SHP77 (cell line): Measurements from ENCODE around the gene ARHGEF11.

Experiments
- DNase-seq, 2 experiments: peaks; one replicate each; lab custom pipeline; 2025; lab: John Stamatoyannopoulos, UW

ARHGEF11 gene

GRCh38 chr1:156894711-156895454 is 150.7 kb downstream of the ARHGEF11 start:
- no peak for DNase-seq

- DNase-seq, result no peak
Observed at GRCh38 chr1:156894001-156894400, 151.5 kb downstream of the ARHGEF11 start.

DNA sequence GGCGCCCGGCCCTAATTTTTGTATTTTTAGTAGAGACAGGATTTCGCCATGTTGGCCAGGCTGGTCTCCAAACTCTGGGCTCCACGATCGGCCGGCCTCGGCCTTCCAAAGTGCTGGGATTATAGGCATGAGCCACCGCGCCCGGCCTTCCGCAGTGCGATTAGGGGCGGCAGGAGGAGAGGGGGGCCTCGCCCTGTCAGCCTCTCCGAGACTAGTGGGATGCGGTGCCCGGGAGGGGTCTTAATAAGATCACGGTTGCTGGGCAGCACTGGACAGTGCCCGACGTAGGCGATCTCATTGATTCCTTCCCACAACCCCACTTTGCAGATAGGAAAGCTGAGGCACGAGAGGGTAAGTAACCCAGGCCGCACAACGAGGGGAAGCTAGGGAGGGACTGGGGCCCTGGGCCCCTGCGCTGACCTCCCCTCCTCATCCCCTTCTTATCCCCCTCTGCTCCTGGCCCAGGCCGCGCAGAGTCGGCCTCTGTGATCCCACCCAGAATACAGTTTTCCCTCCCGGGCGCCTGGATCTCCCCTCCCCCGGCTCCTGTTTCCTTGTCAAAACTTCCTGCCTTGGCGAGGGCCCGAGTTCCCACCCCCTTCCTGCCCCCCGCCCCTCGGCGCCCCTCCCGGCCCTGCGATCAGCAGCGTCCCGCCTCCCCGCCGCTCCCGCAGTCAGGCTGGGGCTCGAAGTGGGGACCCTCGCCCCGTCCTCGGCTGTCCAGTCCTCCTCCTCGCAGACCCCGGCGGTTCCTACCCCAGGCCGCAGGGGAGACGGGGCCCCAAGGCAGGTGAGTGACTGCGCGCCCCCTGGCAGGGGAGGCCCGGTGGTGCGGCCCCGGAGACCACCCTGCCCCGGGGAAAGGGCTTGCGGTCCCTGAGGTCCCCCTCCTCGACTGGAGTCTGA is 152.2 kb downstream of the ARHGEF11 start, which contains the start of gene PEAR1:
Gene PEAR1, plus strand, starts transcription at position 671 of the 906 bp plus-strand sequence. CDS start 10,209 bp downstream, outside the sequence.
- DNase-seq, result no peak

GRCh38 chr1:156892190-156893047 is 153.1 kb downstream of the ARHGEF11 start:
- DNase-seq, result peak; percentile 84 to 92

GRCh38 chr1:156889802-156890580 is 155.6 kb downstream of the ARHGEF11 start:
- DNase-seq, result peak; percentile 75 to 90

DNA sequence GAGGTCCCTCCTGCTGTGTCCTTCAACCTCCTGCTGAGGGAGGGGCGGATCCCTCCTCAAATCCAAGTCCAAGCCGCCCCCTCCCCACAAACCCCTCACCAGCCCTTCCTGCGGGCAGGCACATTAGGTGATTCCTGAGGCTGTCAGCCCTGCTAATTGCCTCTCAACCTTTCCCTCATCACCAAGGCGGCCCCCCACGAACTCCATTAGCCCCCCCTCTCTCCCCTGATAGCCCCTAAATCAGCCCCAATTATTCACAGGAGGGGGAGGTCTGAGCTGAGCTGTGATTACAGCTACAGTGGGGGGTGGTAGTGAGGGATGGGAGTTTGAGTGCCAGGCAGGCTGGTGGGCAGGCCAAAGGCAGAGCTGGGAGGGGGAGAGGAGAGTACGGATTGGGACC is 157.8 kb downstream of the ARHGEF11 start:
- DNase-seq, result no peak

GRCh38 chr1:156887317-156887716 is 158.2 kb downstream of the ARHGEF11 start:
- DNase-seq, result no peak

DNA sequence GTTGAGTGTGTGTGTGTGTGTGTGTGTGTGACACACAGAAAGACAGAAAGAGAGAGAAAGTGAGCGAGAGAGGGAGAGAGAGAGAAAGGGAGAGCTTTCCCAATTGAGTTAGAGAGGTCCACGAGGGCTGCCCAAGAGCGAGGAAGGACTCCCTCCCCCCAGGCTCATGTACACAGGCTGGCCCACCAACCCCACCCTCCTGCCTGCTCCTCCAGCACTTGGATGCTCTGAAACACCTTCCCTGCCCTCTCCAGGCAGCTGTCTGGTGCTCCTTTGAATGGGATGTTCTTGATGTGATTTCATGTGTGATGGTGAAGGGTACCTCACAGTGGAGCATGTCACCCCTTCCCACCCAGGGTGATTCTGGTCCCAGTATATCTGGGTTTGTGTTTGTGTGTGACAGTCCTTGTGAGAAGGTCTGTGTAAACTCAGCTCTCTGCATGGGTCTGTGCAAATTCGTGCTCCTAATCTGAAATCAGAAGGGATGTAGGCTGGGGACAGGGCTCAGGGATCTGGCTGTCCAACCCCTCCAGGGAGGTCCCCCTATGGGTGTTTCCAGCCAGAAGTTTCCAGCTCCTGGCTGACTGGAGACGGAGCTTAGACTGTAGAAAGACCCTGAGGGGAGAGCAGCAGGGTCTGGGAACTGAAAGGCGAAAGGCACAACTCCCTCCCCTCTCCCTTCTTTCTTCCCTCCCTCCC is 158.8 kb downstream of the ARHGEF11 start:
- no peak for DNase-seq

GRCh38 chr1:156885880-156886355 is 159.6 kb downstream of the ARHGEF11 start:
- DNase-seq, result no peak

DNA sequence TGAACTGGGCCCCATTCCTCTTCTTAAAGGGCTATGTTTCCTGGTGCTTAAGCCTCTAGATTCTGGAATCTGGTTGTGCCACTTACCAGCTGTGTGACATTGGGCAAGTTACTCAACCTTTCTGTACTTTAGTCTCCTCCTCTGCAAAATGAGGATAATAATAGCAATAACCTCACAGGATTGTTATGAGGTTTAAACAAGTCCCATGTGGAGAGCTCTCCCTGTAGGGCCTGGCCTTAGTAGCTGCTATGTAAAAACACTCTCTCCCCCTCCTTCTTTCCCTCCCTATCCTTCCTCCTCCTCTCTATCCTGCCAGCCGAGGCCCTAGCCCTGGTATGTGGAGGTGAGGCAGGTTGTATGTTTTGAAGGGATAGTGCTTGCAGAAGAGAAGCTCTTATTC is 160.2 kb downstream of the ARHGEF11 start:
- no peak for DNase-seq
